ENCODE data around the gene ADPRHL1. TPM values are rescaled to one million over a fixed set of nuclear protein-coding genes. Genes with fewer than 3 reads are reported as not detected.

The ADPRHL1 gene
- total RNA-seq, 2 experiments from 2014 or later, result 0.42 to 0.47 TPM

DNA sequence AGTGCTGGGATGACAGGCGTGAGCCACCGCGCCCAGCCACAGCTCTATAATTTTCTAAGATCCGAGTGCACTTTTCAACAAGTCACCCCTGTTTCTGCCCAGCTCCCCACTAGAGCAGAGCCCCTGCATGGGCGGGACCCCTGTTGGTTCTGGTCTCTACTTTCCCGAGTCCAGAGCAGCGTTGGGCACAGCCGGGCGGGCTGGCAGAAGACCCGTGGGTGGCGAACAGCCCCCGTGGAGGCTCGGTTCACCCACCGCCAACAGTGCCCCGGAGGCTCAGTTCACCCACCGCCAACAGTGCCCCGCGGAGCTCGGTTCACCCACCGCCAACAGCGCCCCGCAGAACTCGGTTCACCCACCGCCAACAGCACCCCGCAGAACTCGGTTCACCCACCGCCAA, 40.8 kb downstream of the ADPRHL1 start:
- no peak overlapping the region for H3K27ac Mint-ChIP-seq
- H3K27me3 Mint-ChIP-seq, result peaks cover 12% of the 10 kb centered on the region
- H3K36me3 ChIP-seq (ENCODE audit: insufficient read depth, low read length), result no peaks in the 10 kb centered on the region
- no peaks in the 10 kb centered on the region for H3K4me1 Mint-ChIP-seq (ENCODE audit: low read depth)
- no peak for TF ChIP-seq CTCF (IDR thresholded peaks at IDR 0.05)
- no peak for ATAC-seq (ENCODE audit: poor library complexity)
- H3K27ac ChIP-seq (ENCODE audit: low read depth in 1 of 2, low read length in 2 of 2), result no peak overlapping the region
- H3K4me3 Mint-ChIP-seq, result no peak overlapping the region
- no peaks in the 10 kb centered on the region for H3K4me1 ChIP-seq (ENCODE audit: insufficient read depth, low read length)
- H3K9me3 Mint-ChIP-seq, result peaks cover 2% of the 10 kb centered on the region
- no peak overlapping the region for H3K4me3 ChIP-seq (ENCODE audit: low read length)
- intact Hi-C loops (cut with DNase I, micrococcal nuclease), result no loop called here
- DNase-seq, result no peak
- H3K36me3 Mint-ChIP-seq (ENCODE audit: low read depth), result no peaks in the 10 kb centered on the region
- ChIA-PET POLR2A (no interaction called here), CTCF (no interaction called here)
- peaks cover 0 to 27% of the 10 kb centered on the region in 2 experiments for H3K9me3 ChIP-seq (ENCODE audit: control insufficient read depth in 1 of 2, insufficient read depth in 1 of 2, low read length in 2 of 2)
- peaks cover 0 to 2% of the 10 kb centered on the region in 2 experiments for H3K27me3 ChIP-seq (ENCODE audit: control insufficient read depth in 1 of 2, insufficient read depth in 2 of 2, low read length in 2 of 2)

- Mint-ChIP-seq H3K9me3 (peaks cover 2% of the 10 kb centered on the region), H3K27me3 (peaks cover 12% of the 10 kb centered on the region), H3K4me3 (no peak overlapping the region), H3K36me3 (ENCODE audit: low read depth) (no peaks in the 10 kb centered on the region), H3K27ac (no peak overlapping the region), H3K4me1 (ENCODE audit: low read depth) (no peaks in the 10 kb centered on the region)
- CTCF ChIA-PET, result no interaction called here
- DNase-seq, result no peak
- ATAC-seq (ENCODE audit: poor library complexity), result no peak
- H3K27me3 ChIP-seq (ENCODE audit: control insufficient read depth in 1 of 2, insufficient read depth in 2 of 2, low read length in 2 of 2), result no peaks in the 10 kb centered on the region
- no peaks in the 10 kb centered on the region for H3K36me3 ChIP-seq (ENCODE audit: insufficient read depth, low read length)
- H3K9me3 ChIP-seq (ENCODE audit: control insufficient read depth in 1 of 2, insufficient read depth in 1 of 2, low read length in 2 of 2), result peaks cover 0 to 23% of the 10 kb centered on the region in 2 experiments
- no peak overlapping the region for H3K27ac ChIP-seq (ENCODE audit: low read depth in 1 of 2, low read length in 2 of 2)
- H3K4me1 ChIP-seq (ENCODE audit: insufficient read depth, low read length), result no peaks in the 10 kb centered on the region
- TF ChIP-seq CTCF (IDR thresholded peaks at IDR 0.05), result no peak
- intact Hi-C loops (cut with DNase I, micrococcal nuclease), result no loop called here
- H3K4me3 ChIP-seq (ENCODE audit: low read length), result no peak overlapping the region
- POLR2A ChIA-PET, result no interaction called here
These were observed 41.9 kb downstream of the ADPRHL1 start for GRCh38 chr13:113411216-113412023.

DNA sequence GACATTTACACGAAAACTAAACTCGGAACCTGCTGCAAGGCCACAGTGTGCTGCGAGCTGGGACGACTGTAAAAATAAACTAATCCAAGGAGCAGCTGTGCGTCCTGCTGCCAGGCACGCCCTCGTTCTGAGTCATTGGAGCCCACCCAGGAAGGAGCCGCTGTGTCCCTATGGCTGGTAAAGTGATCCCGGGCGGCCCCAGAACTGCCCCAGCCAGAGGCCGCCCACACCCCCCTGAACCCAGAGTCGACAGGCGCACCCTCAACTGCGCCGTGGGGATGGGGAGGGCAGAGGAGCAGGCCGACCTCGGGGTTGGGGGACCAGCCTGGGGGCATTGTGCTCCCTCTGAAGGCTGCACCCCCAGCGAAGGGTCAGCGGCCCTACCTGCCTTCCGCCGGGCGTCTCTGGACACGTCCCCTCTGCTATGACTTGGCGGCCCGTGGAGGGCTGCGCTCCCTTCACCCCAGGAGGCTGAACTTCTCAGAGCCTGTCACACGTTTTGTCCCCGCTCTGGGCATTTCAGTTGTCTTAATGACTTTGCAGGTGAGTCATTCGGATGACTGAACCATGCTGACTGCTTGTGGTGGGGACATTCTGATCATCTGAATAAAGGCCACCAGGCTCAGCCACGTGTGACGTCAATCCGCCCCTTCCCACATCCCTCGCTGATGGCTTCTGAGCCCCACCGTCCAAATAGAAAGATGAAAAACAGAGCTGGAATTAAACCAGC, 42.7 kb downstream of the ADPRHL1 start:
- CTCF ChIA-PET, result no interaction called here
- Mint-ChIP-seq H3K27ac (no peak overlapping the region), H3K27me3 (peaks cover 12% of the 10 kb centered on the region), H3K36me3 (ENCODE audit: low read depth) (no peaks in the 10 kb centered on the region), H3K4me1 (ENCODE audit: low read depth) (no peaks in the 10 kb centered on the region), H3K4me3 (no peak overlapping the region), H3K9me3 (peaks cover 2% of the 10 kb centered on the region)
- H3K4me1 ChIP-seq (ENCODE audit: insufficient read depth, low read length), result no peaks in the 10 kb centered on the region
- no peak for TF ChIP-seq CTCF (IDR thresholded peaks at IDR 0.05)
- H3K4me3 ChIP-seq (ENCODE audit: low read length), result no peak overlapping the region
- POLR2A ChIA-PET, result no interaction called here
- no peaks in the 10 kb centered on the region for H3K27me3 ChIP-seq (ENCODE audit: control insufficient read depth in 1 of 2, insufficient read depth in 2 of 2, low read length in 2 of 2)
- no peaks in the 10 kb centered on the region for H3K36me3 ChIP-seq (ENCODE audit: insufficient read depth, low read length)
- H3K9me3 ChIP-seq (ENCODE audit: control insufficient read depth in 1 of 2, insufficient read depth in 1 of 2, low read length in 2 of 2), result peaks cover 0 to 23% of the 10 kb centered on the region in 2 experiments
- H3K27ac ChIP-seq (ENCODE audit: low read depth in 1 of 2, low read length in 2 of 2), result no peak overlapping the region
- intact Hi-C loops (cut with DNase I, micrococcal nuclease), result no loop called here
- DNase-seq, result no peak
- ATAC-seq (ENCODE audit: poor library complexity), result no peak

Measured in CD4-positive, alpha-beta T cell (primary cell).